Neuronal stem cell (in vitro differentiated cells): ENCODE results near the gene DNM3.

Source experiments
- DNase-seq: peaks from one replicate; pipeline ENCODE4 v3.0.0-alpha.2; 2013; ENCODE audit warnings: low spot score
- H2AFZ ChIP-seq: one replicate; pipeline ENCODE4 v1.6.1; 2013; ENCODE audit warnings: mild to moderate bottlenecking, low read length, inconsistent platforms
- H2AK5ac ChIP-seq: 2 replicates; pipeline ENCODE4 v1.6.1; 2013; ENCODE audit warnings: low read depth, mild to moderate bottlenecking, inconsistent platforms, low read length, moderate library complexity, mixed read lengths
- H2BK120ac ChIP-seq: 2 replicates; pipeline ENCODE4 v1.6.1; 2013; ENCODE audit warnings: low read depth, mild to moderate bottlenecking, inconsistent platforms, low read length, moderate library complexity, mixed read lengths
- H2BK12ac ChIP-seq: one replicate; pipeline ENCODE4 v1.6.1; 2013; ENCODE audit warnings: low read length, inconsistent platforms
- H2BK15ac ChIP-seq: 2 replicates; pipeline ENCODE4 v1.6.1; 2013; ENCODE audit warnings: mild to moderate bottlenecking, low read length, inconsistent platforms, mixed read lengths
- H2BK5ac ChIP-seq: one replicate; pipeline ENCODE4 v1.6.1; 2013; ENCODE audit warnings: inconsistent platforms, mild to moderate bottlenecking, low read length, moderate library complexity
- H3K14ac ChIP-seq: one replicate; pipeline ENCODE4 v1.6.1; 2013; ENCODE audit warnings: low read length, inconsistent platforms
- H3K18ac ChIP-seq: 2 replicates; pipeline ENCODE4 v1.6.1; 2013; ENCODE audit warnings: low read length, inconsistent platforms
- H3K23ac ChIP-seq: 2 replicates; pipeline ENCODE4 v1.6.1; 2013; ENCODE audit warnings: low read depth, mild to moderate bottlenecking, mixed read lengths, low read length, inconsistent platforms; ENCODE audit not compliant: poor library complexity
- H3K27ac ChIP-seq: replicated peaks from 3 replicates; pipeline ENCODE4 v1.5.1; 2013; ENCODE audit warnings: low read length, inconsistent platforms
- H3K27me3 ChIP-seq, 3 experiments: 2 replicates each; pipeline ENCODE4 v1.6.1; 2013; ENCODE audit warnings: low read length in 3 of 3, mild to moderate bottlenecking in 2 of 3, inconsistent platforms in 1 of 3, low read depth in 1 of 3, mixed read lengths in 1 of 3, moderate library complexity in 1 of 3; ENCODE audit not compliant: control insufficient read depth in 3 of 3, insufficient read depth in 3 of 3
- H3K36me3 ChIP-seq, 2 donors: replicated peaks in 1 of 2; 2 replicates each; pipeline ENCODE4 v1.6.1; 2013; ENCODE audit warnings: low read length in 2 of 2; ENCODE audit not compliant: control insufficient read depth in 2 of 2, insufficient read depth in 2 of 2
- H3K4ac ChIP-seq: 2 replicates; pipeline ENCODE4 v1.6.1; 2013; ENCODE audit warnings: inconsistent platforms, mild to moderate bottlenecking, low read length, moderate library complexity
- H3K4me1 ChIP-seq, 2 donors: 1 replicate in 1 of 2; 2 replicates in 1 of 2; pipeline ENCODE4 v1.6.1; 2013; ENCODE audit warnings: low read length in 2 of 2, low read depth in 1 of 2; ENCODE audit not compliant: control insufficient read depth in 2 of 2, insufficient read depth in 1 of 2
- H3K4me2 ChIP-seq: one replicate; pipeline ENCODE4 v1.6.1; 2013; ENCODE audit warnings: mild to moderate bottlenecking, low read length, inconsistent platforms; ENCODE audit not compliant: insufficient read depth, poor library complexity, severe bottlenecking
- H3K4me3 ChIP-seq, 2 donors: 2 replicates each; pipeline ENCODE4 v1.5.1; 2013; ENCODE audit warnings: low read length in 2 of 2, mild to moderate bottlenecking in 2 of 2, inconsistent platforms in 1 of 2, moderate library complexity in 1 of 2
- H3K79me1 ChIP-seq: one replicate; pipeline ENCODE4 v1.6.1; 2013; ENCODE audit warnings: low read depth, mild to moderate bottlenecking, inconsistent platforms, low read length, moderate library complexity
- H3K9ac ChIP-seq: one replicate; pipeline ENCODE4 v1.6.1; 2013; ENCODE audit warnings: mild to moderate bottlenecking, low read depth, low read length, inconsistent platforms; ENCODE audit not compliant: poor library complexity
- H3K9me3 ChIP-seq, 2 donors: replicated peaks in 1 of 2; 2 replicates each; pipeline versions ENCODE3 to v1.6.1; 2013; ENCODE audit warnings: low read length in 2 of 2, mild to moderate bottlenecking in 2 of 2, inconsistent platforms in 1 of 2, low read depth in 1 of 2, mixed read lengths in 1 of 2, moderate library complexity in 1 of 2; ENCODE audit not compliant: control insufficient read depth in 2 of 2, insufficient read depth in 1 of 2
- H4K8ac ChIP-seq: one replicate; pipeline ENCODE4 v1.6.1; 2013; ENCODE audit warnings: low read depth, mild to moderate bottlenecking, inconsistent platforms, low read length, moderate library complexity
- H4K91ac ChIP-seq: one replicate; pipeline ENCODE4 v1.6.1; 2013; ENCODE audit warnings: low read length, low read depth, mild to moderate bottlenecking, inconsistent platforms; ENCODE audit not compliant: poor library complexity
- WGBS, 2 donors: extraction: QIAGEN DNeasy Blood & Tissue Kit; methylation state at CpG; one replicate each; pipeline ENCODE4 v1.1.7; 2013; ENCODE audit warnings: missing lambda C conversion rate in 2 of 2, mixed read lengths in 1 of 2; ENCODE audit not compliant: insufficient read length in 2 of 2, insufficient replicate concordance in 1 of 2; ENCODE audit errors: extremely low coverage in 2 of 2; 5-methylcytosine and 5-hydroxymethylcytosine counted together

The DNM3 gene

GRCh38 chr1:172112576-172112975 is 271.3 kb downstream of the DNM3 start:
- Histone ChIP-seq H3K27me3 (no peaks in the 10 kb centered on the region), H3K4ac (no peak overlapping the region), H3K23ac (no peak overlapping the region), H3K14ac (no peak overlapping the region), H3K4me2 (no peak overlapping the region), H3K36me3 (no peaks in the 10 kb centered on the region), H3K18ac (no peak overlapping the region), H2AFZ (no peak overlapping the region), H2AK5ac (no peak overlapping the region), H3K9me3 (no peaks in the 10 kb centered on the region), H3K27ac (no peak overlapping the region), H3K79me1 (no peaks in the 10 kb centered on the region), H3K4me3 (no peak overlapping the region), H4K8ac (no peak overlapping the region), H4K91ac (no peak overlapping the region), H2BK15ac (no peak overlapping the region), H3K4me1 (no peaks in the 10 kb centered on the region), H3K9ac (no peak overlapping the region), H2BK120ac (no peak overlapping the region), H2BK12ac (no peak overlapping the region), H2BK5ac (no peak overlapping the region)
- no peak for DNase-seq
- WGBS, 2 donors: no CpG with 5 or more reads among the region's 1 CpG

GRCh38 chr1:172117800-172118199 is 276.5 kb downstream of the DNM3 start:
- WGBS, 2 donors: no CpG with 5 or more reads among the region's 1 CpG
- Histone ChIP-seq H3K79me1 (no peaks in the 10 kb centered on the region), H3K4ac (no peak overlapping the region), H2BK15ac (no peak overlapping the region), H4K91ac (no peak overlapping the region), H2AK5ac (no peak overlapping the region), H3K27ac (no peak overlapping the region), H2AFZ (no peak overlapping the region), H3K18ac (no peak overlapping the region), H3K9me3 (no peaks in the 10 kb centered on the region), H3K9ac (no peak overlapping the region), H3K23ac (no peak overlapping the region), H2BK12ac (no peak overlapping the region), H3K4me1 (no peaks in the 10 kb centered on the region), H2BK120ac (no peak overlapping the region), H2BK5ac (no peak overlapping the region), H3K14ac (no peak overlapping the region), H4K8ac (no peak overlapping the region), H3K36me3 (no peaks in the 10 kb centered on the region), H3K4me3 (no peak overlapping the region), H3K4me2 (no peak overlapping the region), H3K27me3 (no peaks in the 10 kb centered on the region)
- no peak for DNase-seq

DNA sequence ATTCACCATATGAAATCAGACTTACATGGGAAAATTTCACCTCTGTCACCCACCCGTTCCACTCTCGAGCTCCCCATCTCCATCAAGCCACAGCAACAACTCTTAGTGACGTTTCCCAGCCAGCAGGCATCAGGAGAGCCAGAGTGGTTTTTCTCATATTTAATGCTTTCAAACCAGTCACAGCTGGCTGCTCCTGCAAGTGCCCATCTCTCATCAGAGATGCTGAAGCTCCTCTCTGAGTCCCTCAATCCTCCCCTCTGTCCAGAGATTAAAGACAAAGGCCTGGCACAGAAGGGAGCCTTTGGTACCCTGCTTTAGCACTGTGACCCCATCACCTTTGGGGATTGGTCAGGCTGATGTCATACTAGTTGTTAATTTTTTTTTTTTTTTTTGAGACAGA is 277.3 kb downstream of the DNM3 start:
- H2AFZ ChIP-seq: no peak overlapping the region
- H3K79me1 ChIP-seq: no peaks in the 10 kb centered on the region
- no peak overlapping the region for H3K9ac ChIP-seq
- DNase-seq: no peak
- H3K27me3 ChIP-seq: no peaks in the 10 kb centered on the region
- WGBS, 2 donors: no CpG with 5 or more reads among the region's 3 CpGs
- no peaks in the 10 kb centered on the region for H3K4me1 ChIP-seq
- H2BK15ac ChIP-seq: no peak overlapping the region
- H4K8ac ChIP-seq: no peak overlapping the region
- no peak overlapping the region for H3K18ac ChIP-seq
- H2BK12ac ChIP-seq: no peak overlapping the region
- H2BK5ac ChIP-seq: no peak overlapping the region
- no peak overlapping the region for H3K4me2 ChIP-seq
- H3K14ac ChIP-seq: no peak overlapping the region
- H3K23ac ChIP-seq: no peak overlapping the region
- H3K4me3 ChIP-seq: no peak overlapping the region
- H3K4ac ChIP-seq: no peak overlapping the region
- H3K27ac ChIP-seq: no peak overlapping the region
- no peaks in the 10 kb centered on the region for H3K36me3 ChIP-seq
- no peaks in the 10 kb centered on the region for H3K9me3 ChIP-seq
- no peak overlapping the region for H4K91ac ChIP-seq
- H2BK120ac ChIP-seq: no peak overlapping the region
- H2AK5ac ChIP-seq: no peak overlapping the region

- no peak overlapping the region for H3K14ac ChIP-seq
- H3K4ac ChIP-seq: no peak overlapping the region
- no peak overlapping the region for H2AK5ac ChIP-seq
- no peak overlapping the region for H3K27ac ChIP-seq
- no peak overlapping the region for H4K8ac ChIP-seq
- no peaks in the 10 kb centered on the region for H3K9me3 ChIP-seq
- H3K4me2 ChIP-seq: no peak overlapping the region
- no peak overlapping the region for H3K23ac ChIP-seq
- no peak overlapping the region for H3K9ac ChIP-seq
- no peak overlapping the region for H2BK12ac ChIP-seq
- no peak overlapping the region for H2AFZ ChIP-seq
- no peak overlapping the region for H4K91ac ChIP-seq
- no peaks in the 10 kb centered on the region for H3K27me3 ChIP-seq
- H3K4me1 ChIP-seq: no peaks in the 10 kb centered on the region
- H2BK5ac ChIP-seq: no peak overlapping the region
- H3K4me3 ChIP-seq: no peak overlapping the region
- WGBS, 2 donors: no CpG with 5 or more reads among the region's 10 CpGs
- H2BK120ac ChIP-seq: no peak overlapping the region
- no peak overlapping the region for H2BK15ac ChIP-seq
- no peak overlapping the region for H3K18ac ChIP-seq
- no peaks in the 10 kb centered on the region for H3K36me3 ChIP-seq
- no peaks in the 10 kb centered on the region for H3K79me1 ChIP-seq
- no peak for DNase-seq
Observed at GRCh38 chr1:172119184-172119583, 277.9 kb downstream of the DNM3 start.
